AML-193 (cell line): Measurements from ENCODE around the gene SGMS1.

Experiments
- DNase-seq, 2 experiments: peaks; one replicate each; lab custom pipeline; 2025; lab: John Stamatoyannopoulos, UW

SGMS1 gene

GRCh38 chr10:50397312-50398140 lies 226.2 kb downstream of the SGMS1 start:
- no peak for DNase-seq

GRCh38 chr10:50396491-50397311 lies 227.1 kb downstream of the SGMS1 start:
- DNase-seq, result no peak

- DNase-seq, result no peak
These were observed 227.9 kb downstream of the SGMS1 start for GRCh38 chr10:50395851-50396250.

GRCh38 chr10:50395271-50395670 lies 228.5 kb downstream of the SGMS1 start:
- peak; percentile 85 to 86 for DNase-seq

GRCh38 chr10:50394832-50395231 lies 228.9 kb downstream of the SGMS1 start:
- DNase-seq, result peak; percentile 65 to 69

GRCh38 chr10:50393784-50394467 lies 229.8 kb downstream of the SGMS1 start:
- no peak for DNase-seq

GRCh38 chr10:50392966-50393718 lies 230.6 kb downstream of the SGMS1 start:
- DNase-seq, result no peak

GRCh38 chr10:50392426-50392825 lies 231.3 kb downstream of the SGMS1 start:
- no peak for DNase-seq

- no peak for DNase-seq
These were observed 233.5 kb downstream of the SGMS1 start for GRCh38 chr10:50390302-50390701.

GRCh38 chr10:50388181-50388580 lies 235.6 kb downstream of the SGMS1 start:
- DNase-seq, result no peak

GRCh38 chr10:50387732-50388073 lies 236.1 kb downstream of the SGMS1 start:
- no peak for DNase-seq

- no peak for DNase-seq
These were observed 236.6 kb downstream of the SGMS1 start for GRCh38 chr10:50387007-50387731.

GRCh38 chr10:50385624-50386023 lies 238.1 kb downstream of the SGMS1 start:
- DNase-seq, result no peak

GRCh38 chr10:50384898-50385297 lies 238.9 kb downstream of the SGMS1 start:
- DNase-seq, result peak in 1 of 2 experiments; percentile 12

GRCh38 chr10:50384238-50384637 lies 239.5 kb downstream of the SGMS1 start:
- no peak for DNase-seq

- no peak for DNase-seq
These were observed 241.2 kb downstream of the SGMS1 start for GRCh38 chr10:50382576-50383023.

GRCh38 chr10:50381642-50382041 lies 242.1 kb downstream of the SGMS1 start:
- no peak for DNase-seq

GRCh38 chr10:50379616-50380015 lies 244.1 kb downstream of the SGMS1 start:
- no peak for DNase-seq

- DNase-seq, result no peak
These were observed 248.0 kb downstream of the SGMS1 start for GRCh38 chr10:50375745-50376144.

GRCh38 chr10:50375051-50375452 lies 248.7 kb downstream of the SGMS1 start:
- peak; percentile 75 to 77 for DNase-seq
